GM19099 (cell line): ENCODE data around the gene IFITM2.

Experiments
- POLR2A ChIP-seq: IDR thresholded peaks from 3 replicates; pipeline ENCODE4 v1.6.1; 2011; ENCODE audit warnings: low read depth; ENCODE audit not compliant: insufficient read length; ENCODE audit errors: extremely low read depth

The IFITM2 gene

GRCh38 chr11:312092-312816 lies 4.6 kb downstream of the IFITM2 start:
- TF ChIP-seq POLR2A, result no peak

DNA sequence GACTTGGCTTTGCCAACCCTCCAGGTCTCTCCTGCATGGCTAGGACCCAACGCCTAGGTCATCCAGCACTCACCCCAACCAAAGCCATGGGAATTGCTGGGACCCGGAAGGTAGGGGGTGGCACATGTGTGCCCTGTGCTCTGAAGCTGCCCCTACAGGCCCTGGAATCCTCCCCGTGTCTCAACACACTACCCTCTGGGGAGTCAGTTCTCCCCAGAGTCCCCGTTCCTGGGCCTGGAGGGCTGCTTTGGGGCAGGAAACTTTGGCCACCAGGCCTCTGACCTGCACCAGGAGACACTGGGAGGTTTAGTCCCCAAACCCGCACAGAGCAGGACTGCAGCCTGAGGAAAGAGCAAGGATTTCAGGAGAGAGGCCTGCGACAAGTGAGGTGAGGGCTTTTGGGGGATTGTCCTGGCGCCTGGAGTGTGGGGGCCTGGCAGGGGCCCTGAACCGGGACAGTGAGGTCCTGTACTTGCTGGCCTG lies 5.7 kb downstream of the IFITM2 start:
- TF ChIP-seq POLR2A, result no peak

DNA sequence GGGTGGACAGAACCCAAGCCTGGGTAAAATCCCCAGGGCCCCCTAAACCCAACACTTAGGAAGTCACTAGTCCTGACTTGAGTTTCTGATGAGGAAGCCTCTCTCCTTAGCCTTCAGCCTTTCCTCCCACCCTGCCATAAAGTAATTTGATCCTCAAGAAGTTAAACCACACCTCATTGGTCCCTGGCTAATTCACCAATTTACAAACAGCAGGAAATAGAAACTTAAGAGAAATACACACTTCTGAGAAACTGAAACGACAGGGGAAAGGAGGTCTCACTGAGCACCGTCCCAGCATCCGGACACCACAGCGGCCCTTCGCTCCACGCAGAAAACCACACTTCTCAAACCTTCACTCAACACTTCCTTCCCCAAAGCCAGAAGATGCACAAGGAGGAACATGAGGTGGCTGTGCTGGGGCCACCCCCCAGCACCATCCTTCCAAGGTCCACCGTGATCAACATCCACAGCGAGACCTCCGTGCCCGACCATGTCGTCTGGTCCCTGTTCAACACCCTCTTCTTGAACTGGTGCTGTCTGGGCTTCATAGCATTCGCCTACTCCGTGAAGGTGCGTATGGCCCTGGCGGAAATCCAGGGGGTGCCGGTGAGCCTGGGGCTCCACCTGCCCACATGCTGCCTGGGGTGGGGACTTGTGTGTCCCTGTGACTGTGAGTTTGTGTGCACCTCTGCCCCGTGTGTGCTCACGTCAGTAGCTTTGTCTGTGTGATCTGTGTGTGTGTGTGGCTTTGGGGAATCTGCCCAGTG lies 6.4 kb downstream of the IFITM2 start, which contains the start of gene IFITM1:
Gene IFITM1, plus strand, starts transcription at position 254 of the 767 bp plus-strand sequence. Its CDS starts 131 bp downstream, at position 385.
- peak; percentile 96 for TF ChIP-seq POLR2A

GRCh38 chr11:315051-315481 lies 7.5 kb downstream of the IFITM2 start:
- TF ChIP-seq POLR2A, result peak; percentile 23

GRCh38 chr11:315516-315994 lies 7.9 kb downstream of the IFITM2 start:
- TF ChIP-seq POLR2A, result peak; percentile 4

DNA sequence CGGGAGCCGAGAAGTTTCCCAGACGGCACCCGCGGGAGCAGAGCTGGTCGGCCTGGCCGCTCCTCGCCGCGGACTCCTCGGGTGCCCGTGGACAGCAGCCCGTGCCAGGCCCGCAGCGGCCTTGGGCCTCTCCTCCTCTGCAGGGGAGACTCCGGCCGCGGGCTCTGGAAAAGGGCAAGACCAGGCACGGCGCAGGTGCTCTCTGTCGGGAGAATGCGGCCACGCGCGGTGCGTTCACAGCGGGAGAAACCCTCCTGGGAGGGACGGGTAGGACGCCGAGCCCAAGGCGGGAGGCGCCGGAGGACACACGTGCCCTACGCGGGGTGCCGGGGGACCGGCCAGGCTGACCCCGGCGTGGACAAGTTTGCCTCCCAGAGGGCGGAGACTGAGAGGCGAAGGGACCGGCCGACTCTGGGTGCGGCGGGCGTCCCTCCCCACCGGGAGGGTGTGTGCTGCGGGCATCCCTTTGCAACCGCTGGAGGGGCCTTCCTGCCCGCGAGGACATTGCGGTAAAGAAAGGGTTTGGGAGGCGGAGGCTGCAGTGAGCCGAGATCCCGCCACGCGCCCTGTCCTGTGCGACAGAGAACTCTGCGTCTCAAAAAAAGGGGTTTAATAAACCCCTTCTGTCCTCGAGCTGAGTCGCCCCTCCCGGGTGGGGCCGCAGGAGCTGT lies 8.6 kb downstream of the IFITM2 start:
- TF ChIP-seq POLR2A, result no peak

DNA sequence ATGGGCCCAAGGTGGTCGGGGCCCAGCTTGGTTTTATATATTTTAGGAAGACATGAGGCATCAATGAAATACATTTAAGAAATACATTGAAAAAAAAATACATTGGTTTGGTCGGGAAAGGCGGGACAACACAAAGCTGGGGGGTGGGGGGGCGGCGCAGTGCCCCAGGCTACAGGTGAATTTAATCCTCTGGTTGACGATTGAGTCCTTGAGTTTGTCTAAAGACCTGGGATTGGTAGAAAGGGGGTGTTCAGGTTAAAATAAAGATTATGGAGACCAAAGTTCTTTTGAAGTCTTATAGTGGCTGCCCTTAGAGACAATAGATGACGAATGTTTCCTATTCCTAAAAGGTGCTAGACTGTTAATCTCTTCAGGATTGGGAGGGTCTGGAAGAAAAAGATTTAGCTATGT lies 9.3 kb downstream of the IFITM2 start:
- no peak for TF ChIP-seq POLR2A

GRCh38 chr11:324156-324555 lies 16.5 kb downstream of the IFITM2 start:
- no peak for TF ChIP-seq POLR2A

DNA sequence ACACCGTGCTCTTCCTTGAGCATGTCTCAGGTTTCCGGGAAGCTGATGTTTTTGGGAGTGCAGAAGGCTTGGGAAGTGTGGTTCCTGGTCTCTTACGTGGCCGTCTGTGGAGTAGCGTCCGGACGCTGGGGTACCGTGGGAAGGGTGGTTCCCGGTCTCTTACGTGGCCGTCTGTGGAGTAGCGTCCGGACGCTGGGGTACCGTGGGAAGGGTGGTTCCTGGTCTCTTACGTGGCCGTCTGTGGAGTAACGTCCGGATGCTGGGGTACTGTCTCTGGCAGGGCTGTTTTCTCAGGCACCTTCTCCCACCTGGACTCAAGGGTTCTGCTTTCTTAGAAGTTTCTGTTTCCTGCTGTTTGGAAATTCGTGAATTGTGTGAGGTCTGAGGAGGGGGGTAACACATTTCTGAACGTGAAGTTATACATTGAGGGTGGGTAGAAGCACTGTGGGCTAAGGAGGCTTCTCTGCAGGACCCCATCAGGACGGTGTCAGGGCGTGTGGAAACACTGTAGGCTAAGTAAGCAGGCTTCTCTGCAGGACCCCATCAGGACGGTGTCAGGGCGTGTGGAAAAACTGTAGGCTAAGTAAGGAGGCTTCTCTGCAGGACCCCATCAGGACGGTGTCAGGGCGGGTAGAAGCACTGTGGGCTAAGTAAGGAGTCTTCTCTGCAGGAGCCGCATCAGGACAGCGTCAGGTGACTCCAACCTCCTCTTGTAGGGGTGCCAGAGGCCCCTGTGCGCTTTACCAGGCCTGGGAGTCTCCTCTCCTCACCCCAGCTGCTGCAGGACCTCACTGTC lies 18.4 kb downstream of the IFITM2 start:
- no peak for TF ChIP-seq POLR2A

- TF ChIP-seq POLR2A, result no peak
These were observed 18.9 kb downstream of the IFITM2 start for GRCh38 chr11:326592-326841.

- TF ChIP-seq POLR2A, result peak; percentile 55
These were observed 19.4 kb downstream of the IFITM2 start for GRCh38 chr11:326842-327580.

- no peak for TF ChIP-seq POLR2A
These were observed 19.9 kb downstream of the IFITM2 start for GRCh38 chr11:327581-327923.

- TF ChIP-seq POLR2A, result no peak
These were observed 20.4 kb downstream of the IFITM2 start for GRCh38 chr11:328012-328411.

GRCh38 chr11:329886-330253 lies 22.3 kb downstream of the IFITM2 start:
- no peak for TF ChIP-seq POLR2A
